NCI-H69 (cell line): ENCODE results near the gene TDRD12.
"Not testable (repeated sequence)": the region's sequence is repeated elsewhere in the genome, so short reads cannot be mapped to it uniquely, and the experiment has no call there.

Source experiments
- DNase-seq: peaks from one replicate; lab custom pipeline; 2025; lab: John Stamatoyannopoulos, UW

Gene TDRD12

GRCh38 chr19:32748497-32748896 lies 28.9 kb downstream of the TDRD12 start:
- DNase-seq = peak; percentile 60

GRCh38 chr19:32748948-32749347 lies 29.4 kb downstream of the TDRD12 start:
- no peak for DNase-seq

GRCh38 chr19:32749361-32749760 lies 29.8 kb downstream of the TDRD12 start:
- no peak for DNase-seq

GRCh38 chr19:32750441-32751055 lies 31.0 kb downstream of the TDRD12 start:
- peak; percentile 35 for DNase-seq

GRCh38 chr19:32751066-32751465 lies 31.5 kb downstream of the TDRD12 start:
- no peak for DNase-seq

GRCh38 chr19:32757189-32757588 lies 37.6 kb downstream of the TDRD12 start:
- no peak for DNase-seq

- DNase-seq = not testable (repeated sequence)
Measured at GRCh38 chr19:32765365-32765764, 45.8 kb downstream of the TDRD12 start.

- DNase-seq = peak; percentile 4
Measured at GRCh38 chr19:32767951-32768679, 48.5 kb downstream of the TDRD12 start.

- no peak for DNase-seq
Measured at GRCh38 chr19:32771596-32771995, 52.0 kb downstream of the TDRD12 start.

- DNase-seq = no peak
Measured at GRCh38 chr19:32773126-32773525, 53.6 kb downstream of the TDRD12 start.

- DNase-seq = no peak
Measured at GRCh38 chr19:32779082-32779481, 59.5 kb downstream of the TDRD12 start.

- DNase-seq = no peak
Measured at GRCh38 chr19:32781280-32781679, 61.7 kb downstream of the TDRD12 start.

- not testable (repeated sequence) for DNase-seq
Measured at GRCh38 chr19:32782089-32782488, 62.5 kb downstream of the TDRD12 start.

GRCh38 chr19:32787161-32787813 lies 67.7 kb downstream of the TDRD12 start:
- DNase-seq = peak; percentile 14

GRCh38 chr19:32787895-32788294 lies 68.3 kb downstream of the TDRD12 start:
- not testable (repeated sequence) for DNase-seq

- DNase-seq = no peak
Measured at GRCh38 chr19:32789429-32789828, 69.9 kb downstream of the TDRD12 start.

GRCh38 chr19:32798201-32798600 lies 78.6 kb downstream of the TDRD12 start:
- DNase-seq = no peak

- no peak for DNase-seq
Measured at GRCh38 chr19:32800191-32800590, 80.6 kb downstream of the TDRD12 start.

- no peak for DNase-seq
Measured at GRCh38 chr19:32800754-32801153, 81.2 kb downstream of the TDRD12 start.

- DNase-seq = no peak
Measured at GRCh38 chr19:32802840-32803239, 83.3 kb downstream of the TDRD12 start.

- DNase-seq = no peak
Measured at GRCh38 chr19:32808236-32808635, 88.7 kb downstream of the TDRD12 start.

GRCh38 chr19:32809254-32809653 lies 89.7 kb downstream of the TDRD12 start:
- DNase-seq = no peak

GRCh38 chr19:32809754-32810153 lies 90.2 kb downstream of the TDRD12 start:
- DNase-seq = no peak
